A549 (cell line): ENCODE data around the gene ABCA4. TPM values are rescaled to one million over a fixed set of nuclear protein-coding genes. Genes with fewer than 3 reads are reported as not detected.

Experiments used
- ATAC-seq, 2 experiments: fragments of 200-7000 bp in 1 of 2; fragments of >200 bp in 1 of 2; cut with Nextera tagmentation in 1 of 2; cut with Tn5 transposase in 1 of 2; 3 replicates each; pipeline versions ENCODE4 v1.8.0 to v1.9.1; 2018 to 2020; ENCODE audit warnings: mild to moderate bottlenecking in 1 of 2, moderate library complexity in 1 of 2
- CTCF ChIA-PET: fragments of 300-600 bp; sonication (Branson Sonifier 250); formaldehyde crosslinking; extraction: SDS; loops from one replicate; lab custom pipeline; 2021; ENCODE audit warnings: antibody characterized with exemption, inconsistent platforms; lab: Yijun Ruan, JAX
- POLR2A ChIA-PET: fragments of 350-600 bp; formaldehyde crosslinking; extraction: SDS; loops from one replicate; lab custom pipeline; 2021; ENCODE audit warnings: antibody characterized with exemption, inconsistent platforms; lab: Yijun Ruan, JAX
- DNase-seq, 2 experiments: peaks; one replicate each; pipeline versions ENCODE4 v3.0.0 to v3.0.0-alpha.2; 2011 to 2016; ENCODE audit warnings: low read depth in 1 of 2, low spot score in 1 of 2
- FAIRE-seq: peaks from 2 replicates; lab custom pipeline; 2011; peaks lifted over from hg19 to GRCh38; lab: Jason Lieb, UNC
- H3K27ac ChIP-seq, 2 experiments: fragments of >200 bp; sonication (Bioruptor Twin); formaldehyde crosslinking; 3 replicates each; pipeline ENCODE4 v1.5.1; 2016 to 2017
- H3K4me1 ChIP-seq: fragments of >200 bp; sonication (Bioruptor Twin); formaldehyde crosslinking; 3 replicates; pipeline ENCODE4 v1.6.1; 2016
- H3K4me2 ChIP-seq: fragments of >200 bp; sonication (Bioruptor Twin); formaldehyde crosslinking; 3 replicates; pipeline ENCODE4 v1.6.1; 2016
- H3K4me3 ChIP-seq: fragments of >200 bp; sonication (Bioruptor Twin); formaldehyde crosslinking; 3 replicates; pipeline ENCODE4 v1.5.1; 2016
- H3K9me3 ChIP-seq: fragments of >200 bp; sonication (Bioruptor Twin); formaldehyde crosslinking; 3 replicates; pipeline ENCODE4 v1.6.1; 2016
- ATOH8 ChIP-seq: fragments of 250-450 bp; sonication (Bioruptor Pico); IDR thresholded peaks from 2 replicates; pipeline ENCODE4 v1.5.0; 2020; ENCODE audit warnings: low read depth, mild to moderate bottlenecking, moderate library complexity
- BCL3 ChIP-seq: fragments of >200 bp; sonication (Bioruptor Twin); formaldehyde crosslinking; IDR thresholded peaks from 3 replicates; pipeline ENCODE4 v1.6.1; 2016
- CHD2 ChIP-seq: fragments of 150-350 bp; IDR thresholded peaks from 2 replicates; pipeline ENCODE4 v1.6.1; 2014; ENCODE audit warnings: low read length; ENCODE audit not compliant: partially characterized antibody
- CTCF ChIP-seq: fragments of >200 bp; sonication (Bioruptor Twin); formaldehyde crosslinking; IDR thresholded peaks from 3 replicates; pipeline ENCODE4 v1.5.1; 2016
- E2F6 ChIP-seq: IDR thresholded peaks from 2 replicates; pipeline ENCODE4 v1.6.1; 2012; ENCODE audit warnings: low read depth, borderline replicate concordance
- EHMT2 ChIP-seq: fragments of 200-600 bp; sonication (generic); IDR thresholded peaks from 2 replicates; pipeline ENCODE4 v1.6.1; 2016; ENCODE audit warnings: antibody characterized with exemption, low read depth, mild to moderate bottlenecking, moderate library complexity
- EP300 ChIP-seq, 2 experiments: fragments of >200 bp; sonication (Bioruptor Twin); formaldehyde crosslinking; IDR thresholded peaks; 2 replicates in 1 of 2; 3 replicates in 1 of 2; pipeline ENCODE4 v1.6.1; 2016 to 2017
- ESRRA ChIP-seq: fragments of 150-350 bp; IDR thresholded peaks from 2 replicates; pipeline ENCODE4 v1.6.1; 2014; ENCODE audit warnings: mild to moderate bottlenecking, low read length, borderline replicate concordance
- FOSL2 ChIP-seq, 2 experiments: fragments of 450-650 bp in 1 of 2; fragments of >200 bp in 1 of 2; sonication (Bioruptor Twin) in 1 of 2; formaldehyde crosslinking; IDR thresholded peaks; 2 replicates each; pipeline versions ENCODE4 v1.5.0 to v1.6.1; 2016 to 2020; ENCODE audit warnings: mild to moderate bottlenecking in 1 of 2, moderate library complexity in 1 of 2
- FOXS1 ChIP-seq: fragments of 250-450 bp; sonication (Bioruptor Pico); IDR thresholded peaks from 2 replicates; pipeline ENCODE4 v1.5.0; 2020; ENCODE audit warnings: mild to moderate bottlenecking, moderate library complexity
- HDAC2 ChIP-seq: fragments of 200-600 bp; sonication (generic); IDR thresholded peaks from 2 replicates; pipeline ENCODE4 v1.6.1; 2016
- HES2 ChIP-seq: fragments of >200 bp; sonication (Bioruptor Twin); formaldehyde crosslinking; IDR thresholded peaks from 2 replicates; pipeline ENCODE4 v1.6.1; 2016
- HMGXB4 ChIP-seq: fragments of 250-450 bp; sonication (Bioruptor Pico); IDR thresholded peaks from 2 replicates; pipeline ENCODE4 v1.5.0; 2021; ENCODE audit warnings: mild to moderate bottlenecking, moderate library complexity, borderline replicate concordance
- JUNB ChIP-seq: fragments of >200 bp; sonication (Bioruptor Twin); formaldehyde crosslinking; IDR thresholded peaks from 2 replicates; pipeline ENCODE4 v1.6.1; 2016
- KDM5A ChIP-seq: fragments of 200-600 bp; sonication (generic); IDR thresholded peaks from 2 replicates; pipeline ENCODE4 v1.6.1; 2016; ENCODE audit warnings: antibody characterized with exemption, mild to moderate bottlenecking
- MAFK ChIP-seq: fragments of 450-650 bp; IDR thresholded peaks from 2 replicates; pipeline ENCODE4 v1.6.1; 2014; ENCODE audit not compliant: partially characterized antibody
- MAX ChIP-seq: IDR thresholded peaks from 2 replicates; pipeline ENCODE4 v1.6.1; 2012
- NR3C1 ChIP-seq: fragments of >200 bp; sonication (Bioruptor Twin); formaldehyde crosslinking; IDR thresholded peaks from 3 replicates; pipeline ENCODE4 v1.6.1; 2017
- PBX3 ChIP-seq: IDR thresholded peaks from 2 replicates; pipeline ENCODE4 v1.6.1; 2012
- RARB ChIP-seq: fragments of 250-450 bp; sonication (Bioruptor Pico); IDR thresholded peaks from 2 replicates; pipeline ENCODE4 v1.8.0; 2021; ENCODE audit warnings: mild to moderate bottlenecking, moderate library complexity
- SMC3 ChIP-seq: fragments of >200 bp; sonication (Bioruptor Twin); formaldehyde crosslinking; IDR thresholded peaks from 3 replicates; pipeline ENCODE4 v1.6.1; 2018; ENCODE audit warnings: inconsistent platforms
- TFCP2L1 ChIP-seq: fragments of 250-450 bp; sonication (Bioruptor Pico); IDR thresholded peaks from 2 replicates; pipeline ENCODE4 v1.5.0; 2021; ENCODE audit warnings: mild to moderate bottlenecking
- USF2 ChIP-seq: fragments of 450-650 bp; IDR thresholded peaks from 2 replicates; pipeline ENCODE4 v1.6.1; 2014; ENCODE audit warnings: antibody characterized with exemption
- ZNF302 ChIP-seq: fragments of 250-450 bp; sonication (Bioruptor Pico); IDR thresholded peaks from 2 replicates; pipeline ENCODE4 v1.9.0; 2021; ENCODE audit warnings: inconsistent platforms, mild to moderate bottlenecking, moderate library complexity
- ZSCAN20 ChIP-seq: fragments of 250-450 bp; sonication (Bioruptor Pico); IDR thresholded peaks from 2 replicates; pipeline ENCODE4 v1.8.0; 2022; ENCODE audit warnings: mild to moderate bottlenecking, moderate library complexity
- WGBS: methylation state at CpG from one replicate; pipeline ENCODE4 v1.1.6; 2017; ENCODE audit errors: missing lambda C conversion rate; 5-methylcytosine and 5-hydroxymethylcytosine counted together
- polyA plus RNA-seq, 4 experiments: library from polyadenylated mRNA; depleted of rRNA in 3 of 4; stranded (reverse); fragments of >200 nt; fragmentation: RNase III in 1 of 4; extraction: RNeasy Plus Mini Kit Qiagen cat#74134 plus additional on column Dnase treatment in 1 of 4; gene quantifications; 2 replicates in 3 of 4; 3 replicates in 1 of 4; pipeline ENCODE4 v1.2.3, GENCODE V29; 2011 to 2017

Gene ABCA4
- polyA plus RNA-seq, 2 of the 4 experiments (the other 2 are of a cell fraction): 0.05 to 0.23 TPM

- ChIA-PET POLR2A (interaction anchor here (2.1 kb wide), 1 partner anchor 168 kb away, joined by 10 read pairs; the partner anchor contains the start of gene ARHGAP29), CTCF (interaction anchor here (1.0 to 5.2 kb wide), 4 partner anchors 23 to 268 kb away, joined by 3 to 44 read pairs (median 8); no protein-coding TSS in a partner anchor)
- H3K4me3 ChIP-seq: no peak overlapping the region
- FAIRE-seq (no peak), ATAC-seq (peak; percentile 49 to 67), DNase-seq (peak; percentile 58 to 69)
- H3K9me3 ChIP-seq: no peaks in the 10 kb centered on the region
- TF ChIP-seq RARB (CRISPR knock-in tag) (no peak), JUNB (peak; percentile 71), HES2 (no peak), TFCP2L1 (no peak), FOSL2 (IDR thresholded peaks at IDR 0.05) (peak; percentile 72), FOSL2 (CRISPR knock-in tag; IDR thresholded peaks at IDR 0.05) (peak; percentile 78), E2F6 (no peak), ZSCAN20 (CRISPR knock-in tag) (no peak), USF2 (no peak), HDAC2 (no peak), CTCF (no peak), FOXS1 (no peak), EP300 (IDR thresholded peaks at IDR 0.05) (peak; percentile 14 to 22; a peak in 1 of 5 replicates), PBX3 (no peak), BCL3 (no peak), MAX (no peak), KDM5A (no peak), ATOH8 (no peak), ZNF302 (CRISPR knock-in tag) (no peak), HMGXB4 (CRISPR knock-in tag) (no peak), CHD2 (no peak), NR3C1 (no peak), EHMT2 (no peak), SMC3 (no peak), ESRRA (no peak), MAFK (no peak)
- peaks cover 37% of the 10 kb centered on the region for H3K4me1 ChIP-seq
- H3K4me2 ChIP-seq: peak overlapping the region; percentile 69
- WGBS: 24% methylated on average over 6 of the region's 6 CpGs
- peak overlapping the region; percentile 86 for H3K27ac ChIP-seq
Measured at GRCh38 chr1:94068096-94068998, 52.6 kb downstream of the ABCA4 start.
